NCI-H748 (cell line): ENCODE results near the gene SLC29A3.

Source experiments
- DNase-seq: peaks from one replicate; lab custom pipeline; 2025; ENCODE audit not compliant: unreplicated experiment; lab: John Stamatoyannopoulos, UW

Gene SLC29A3

DNA sequence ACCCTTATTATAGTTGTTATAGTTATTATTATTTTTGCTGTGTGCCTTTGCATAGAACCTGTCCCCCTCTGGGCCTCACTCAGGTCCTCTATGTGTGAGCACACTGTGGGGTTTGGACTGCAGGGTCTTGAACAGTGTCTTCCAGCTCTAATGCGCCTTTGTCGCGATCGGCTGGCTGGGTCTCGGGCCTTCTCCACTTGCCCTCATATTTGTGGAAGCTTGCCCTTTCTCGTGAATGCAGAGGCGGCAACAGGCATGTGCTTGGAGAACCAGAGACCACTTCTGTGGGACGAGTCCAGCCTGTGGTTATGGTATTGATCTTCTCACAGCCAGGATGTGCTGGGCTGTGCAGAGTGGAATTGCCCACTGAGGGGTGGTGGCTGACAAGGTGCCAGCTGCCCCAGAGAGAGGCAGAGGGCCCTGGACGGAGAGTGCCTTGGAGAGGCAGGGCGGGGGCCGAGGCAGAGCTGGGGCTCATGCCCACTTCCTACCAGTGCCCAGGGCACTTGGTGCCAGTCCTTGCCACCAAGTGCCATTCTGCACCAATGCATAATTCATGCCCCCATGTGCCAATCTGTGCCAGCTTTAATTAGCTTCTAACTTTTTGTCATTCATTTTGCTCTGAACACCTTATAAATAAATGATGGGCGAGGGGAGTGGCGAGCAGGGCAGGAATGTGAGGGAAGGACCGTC is 70.9 kb downstream of the SLC29A3 start:
- no peak for DNase-seq

DNA sequence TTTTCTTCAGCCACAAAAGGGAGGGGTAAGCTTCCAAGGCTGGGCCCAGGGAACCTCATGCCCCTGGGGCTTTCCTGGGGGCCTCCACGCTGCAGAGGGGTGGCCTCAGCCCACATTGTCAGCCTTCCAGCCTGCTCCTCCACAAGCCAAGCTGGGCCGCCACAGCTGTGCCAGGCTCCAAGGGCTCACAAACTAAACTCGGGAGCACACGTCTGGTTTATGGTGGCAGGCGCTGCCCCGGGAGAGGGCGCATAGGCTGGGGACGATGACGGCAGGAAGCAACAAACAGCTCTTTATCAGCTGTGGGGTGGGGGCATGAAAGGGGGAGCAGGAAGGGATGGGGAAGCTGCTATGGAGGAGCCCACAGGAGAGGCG is 71.4 kb downstream of the SLC29A3 start:
- DNase-seq, result no peak

DNA sequence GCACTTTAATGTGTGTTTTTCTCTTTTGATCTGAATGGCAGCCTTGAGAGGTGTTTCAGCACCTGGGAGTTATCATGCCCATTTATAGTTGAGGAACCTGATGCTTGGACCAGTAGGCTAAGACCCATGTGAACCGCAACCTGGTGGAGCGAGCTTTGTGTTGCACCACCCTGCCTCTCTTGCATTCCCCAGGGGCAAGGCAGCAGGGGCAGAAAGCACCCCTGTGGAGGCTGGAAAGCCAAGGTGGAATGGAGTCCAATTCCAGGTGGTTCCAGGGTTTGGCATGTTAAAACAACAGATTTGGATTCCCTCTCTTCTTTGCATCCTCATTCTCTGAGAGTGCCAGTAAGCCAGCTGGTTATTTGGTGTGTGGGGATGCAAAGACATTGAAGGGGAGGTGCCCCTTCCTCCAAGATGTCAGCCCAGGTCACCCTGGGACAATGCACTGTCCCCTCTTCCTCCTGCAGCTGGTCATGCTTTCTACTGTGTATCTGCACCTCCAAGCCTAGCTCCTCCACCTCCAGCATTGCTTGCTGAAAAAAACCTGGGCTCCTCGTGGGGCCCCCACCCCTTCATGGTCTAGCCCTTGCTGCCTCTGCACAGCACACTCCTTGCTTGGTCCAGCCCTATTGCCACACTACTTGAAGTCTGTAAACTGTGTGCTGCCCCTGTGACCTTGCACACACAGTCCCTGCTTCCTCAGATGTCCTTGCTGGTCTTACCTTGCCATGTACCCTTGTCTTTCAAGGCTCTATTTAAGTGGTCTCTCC is 72.0 kb downstream of the SLC29A3 start:
- DNase-seq, result no peak

DNA sequence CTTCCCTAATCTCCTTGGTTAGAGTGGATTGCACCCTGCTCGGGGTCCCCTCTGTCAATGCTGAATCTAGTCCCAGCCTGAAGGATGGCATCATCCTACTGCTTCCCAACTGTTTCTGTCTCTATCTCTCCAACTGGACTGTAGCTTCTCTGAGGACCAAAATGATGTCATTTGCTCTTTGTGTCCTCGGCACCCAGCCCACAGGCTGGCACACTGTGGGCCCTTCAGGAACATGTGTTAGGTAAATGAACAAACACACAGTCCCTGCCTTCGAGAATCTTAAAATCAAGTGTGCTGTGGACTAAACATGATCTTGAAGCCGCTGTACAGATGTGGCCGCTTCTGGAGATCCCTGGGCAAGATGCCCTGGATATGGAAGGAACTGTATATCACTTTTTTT is 72.6 kb downstream of the SLC29A3 start:
- no peak for DNase-seq

DNA sequence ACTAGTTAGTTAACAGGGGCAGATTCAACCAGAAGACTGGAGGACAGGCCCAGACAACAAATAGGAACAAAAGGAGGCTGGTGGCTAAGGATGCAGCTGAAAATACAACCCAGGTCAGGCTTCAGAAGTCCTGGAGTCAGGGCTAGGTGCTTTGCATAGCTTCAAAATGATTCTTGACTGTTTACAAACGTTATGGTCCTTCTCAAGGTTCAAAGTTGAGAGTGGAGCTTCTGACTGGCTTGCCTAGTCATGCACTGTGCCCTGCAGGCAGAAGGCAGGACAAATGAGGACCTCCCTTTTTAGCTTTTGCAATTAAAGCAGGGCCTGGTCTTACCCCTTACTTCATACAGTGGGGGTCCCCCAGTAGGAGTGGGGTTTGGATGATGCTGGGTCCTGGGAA is 73.2 kb downstream of the SLC29A3 start:
- DNase-seq, result no peak

- DNase-seq, result no peak
Observed at GRCh38 chr10:71392791-71393781, 74.0 kb downstream of the SLC29A3 start.

- no peak for DNase-seq
Observed at GRCh38 chr10:71393841-71394475, 74.9 kb downstream of the SLC29A3 start.

DNA sequence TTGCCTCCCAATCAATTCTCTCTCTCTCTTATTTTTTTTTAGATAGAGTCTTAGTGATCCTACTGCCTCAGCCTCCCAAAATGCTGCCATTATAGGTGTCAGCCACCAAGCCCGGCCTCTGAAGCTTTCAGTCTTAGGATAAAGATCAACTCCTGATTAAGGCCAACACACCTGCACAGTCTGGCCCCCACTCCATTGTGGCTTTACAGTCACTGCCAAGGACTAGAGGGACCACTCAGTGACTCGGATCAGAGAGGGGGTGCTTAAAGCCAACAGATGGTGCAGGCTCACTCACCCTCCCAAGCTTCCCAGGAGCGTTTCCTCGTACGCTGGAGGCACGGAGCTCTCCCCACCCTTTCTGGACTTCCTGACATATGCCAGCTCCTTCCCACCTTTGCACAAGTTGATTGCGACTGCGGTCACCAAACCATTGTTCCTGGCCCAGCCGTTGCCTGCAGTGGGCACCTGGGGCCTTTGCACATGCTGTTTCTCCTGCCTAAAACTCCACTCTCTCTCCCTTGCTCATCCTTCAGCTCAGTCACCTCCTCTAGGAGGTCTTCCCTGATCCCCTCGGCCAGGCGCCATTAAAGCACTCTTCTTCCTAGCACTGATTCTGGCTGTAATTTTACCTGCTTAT is 76.0 kb downstream of the SLC29A3 start:
- DNase-seq, result no peak

GRCh38 chr10:71395621-71396020 is 76.6 kb downstream of the SLC29A3 start:
- no peak for DNase-seq

GRCh38 chr10:71396084-71396710 is 77.1 kb downstream of the SLC29A3 start:
- peak; percentile 83 for DNase-seq

GRCh38 chr10:71396711-71397295 is 77.7 kb downstream of the SLC29A3 start, which contains the start of gene CDH23:
TSS of gene CDH23 (plus strand) at chr10:71396920. CDS start at chr10:71439832, 42,912 bp downstream.
- DNase-seq, result peak; percentile 69

- peak; percentile 45 for DNase-seq
Observed at GRCh38 chr10:71397296-71398212, 78.5 kb downstream of the SLC29A3 start.

DNA sequence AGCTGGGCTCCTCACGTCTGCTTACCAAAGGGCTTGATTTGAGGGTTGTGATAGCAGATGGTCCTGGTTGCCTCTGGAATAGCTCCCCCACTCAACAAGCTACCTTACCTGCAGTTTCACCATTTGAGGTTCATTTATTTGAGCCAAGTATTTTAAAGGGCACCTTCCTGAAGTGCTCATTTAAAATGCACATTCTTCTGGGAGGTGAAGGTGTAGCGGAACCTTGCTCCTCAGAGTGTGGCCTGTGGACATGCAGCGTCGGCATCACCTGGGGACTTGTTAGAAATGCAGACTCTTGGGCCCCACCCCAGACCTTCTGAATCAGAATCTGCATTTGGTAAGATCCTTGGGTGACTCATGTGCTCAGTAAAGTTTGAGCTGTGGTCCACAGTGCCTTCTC is 79.9 kb downstream of the SLC29A3 start:
- DNase-seq, result no peak

- DNase-seq, result no peak
Observed at GRCh38 chr10:71399946-71400345, 80.9 kb downstream of the SLC29A3 start.

GRCh38 chr10:71401056-71401455 is 82.0 kb downstream of the SLC29A3 start:
- no peak for DNase-seq

DNA sequence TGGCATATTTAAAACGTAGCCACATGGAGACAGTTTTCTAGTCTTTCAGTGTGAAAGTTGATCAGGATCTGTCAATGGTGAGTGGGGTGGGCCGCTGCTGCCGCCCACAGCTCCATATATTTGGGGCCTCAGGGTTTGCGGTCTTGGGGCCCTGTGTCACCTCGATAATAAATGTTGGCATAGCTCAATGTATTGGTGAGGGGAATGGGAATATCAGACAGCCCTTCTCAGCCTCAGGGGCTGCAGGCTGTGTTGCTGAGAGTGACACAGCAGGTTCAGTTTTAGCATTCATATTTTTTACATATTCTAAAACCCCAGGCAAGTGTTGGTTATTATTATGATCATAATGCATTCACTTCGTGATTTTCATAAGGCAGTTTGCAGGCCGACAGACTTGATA is 82.9 kb downstream of the SLC29A3 start:
- no peak for DNase-seq

DNA sequence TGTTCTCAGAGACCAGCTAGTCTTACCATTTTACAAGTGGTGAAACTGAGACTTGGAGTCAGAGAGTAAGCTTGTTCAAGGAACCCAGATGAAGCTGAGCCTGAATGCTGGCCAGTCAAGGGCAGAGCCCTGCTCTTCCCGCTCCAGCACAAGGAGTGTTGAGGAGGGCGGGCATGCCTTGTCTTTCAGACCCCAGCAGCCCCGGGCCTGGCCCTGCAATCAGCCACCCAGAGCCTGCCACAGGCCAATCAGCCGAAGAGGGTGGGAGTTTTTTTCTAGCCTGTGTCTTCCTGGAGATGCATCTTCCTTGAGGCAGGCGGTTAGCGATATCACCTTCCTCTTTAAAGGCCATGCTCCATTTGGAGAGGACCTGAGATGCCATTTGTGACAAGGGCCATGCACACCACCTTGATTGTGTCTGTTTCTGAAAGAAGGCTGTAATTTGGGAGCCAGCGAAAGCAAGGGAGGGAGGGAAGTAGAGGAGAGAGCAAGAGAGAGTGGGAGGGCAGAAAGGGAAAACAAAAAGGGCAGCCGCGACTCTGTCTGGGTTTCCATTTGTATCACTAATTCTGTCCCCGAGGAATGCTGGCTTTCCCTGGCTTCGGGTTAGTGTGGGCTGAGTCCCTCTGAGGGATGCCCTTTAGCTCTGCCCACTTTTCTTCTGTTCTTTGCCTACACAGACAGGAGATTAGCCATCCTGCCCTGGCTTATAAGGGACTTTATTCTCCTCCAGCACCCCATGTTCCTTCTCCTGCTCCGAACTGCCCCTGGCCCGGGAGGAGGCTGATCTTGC is 85.6 kb downstream of the SLC29A3 start:
- DNase-seq, result no peak

DNA sequence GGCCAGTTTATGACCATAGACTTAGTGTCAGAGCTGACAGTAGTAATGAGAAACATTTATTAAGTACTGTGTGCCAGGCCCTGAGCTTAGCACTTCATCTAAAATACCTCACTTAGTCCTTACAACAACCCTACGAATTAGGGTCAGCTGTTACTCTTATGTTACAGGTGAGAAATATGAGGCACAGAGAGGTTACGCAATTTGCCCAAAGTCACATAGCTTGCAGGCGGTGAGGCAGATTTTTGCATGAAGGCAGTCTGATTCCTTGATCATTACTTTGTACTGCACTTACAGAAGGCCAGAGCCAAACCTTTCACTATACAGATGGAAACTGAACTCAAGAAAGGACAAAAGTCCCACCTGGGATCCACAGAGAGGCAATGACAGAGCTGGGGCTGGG is 87.8 kb downstream of the SLC29A3 start:
- DNase-seq, result no peak
